HEK293 (cell line): ENCODE measurements around the gene MRPL18.

Source experiments
- ZNF146 ChIP-seq: fragments of 450-650 bp; formaldehyde crosslinking; IDR thresholded peaks from 2 replicates; pipeline ENCODE4 v1.5.1; 2016; ENCODE audit warnings: missing biosample characterization, missing genetic modification characterization
- ZNF555 ChIP-seq: fragments of 450-650 bp; formaldehyde crosslinking; conservative IDR thresholded peaks from 2 replicates; pipeline ENCODE4 v1.5.1; 2017; ENCODE audit warnings: missing biosample characterization, mild to moderate bottlenecking, missing genetic modification characterization, inconsistent platforms

DNA sequence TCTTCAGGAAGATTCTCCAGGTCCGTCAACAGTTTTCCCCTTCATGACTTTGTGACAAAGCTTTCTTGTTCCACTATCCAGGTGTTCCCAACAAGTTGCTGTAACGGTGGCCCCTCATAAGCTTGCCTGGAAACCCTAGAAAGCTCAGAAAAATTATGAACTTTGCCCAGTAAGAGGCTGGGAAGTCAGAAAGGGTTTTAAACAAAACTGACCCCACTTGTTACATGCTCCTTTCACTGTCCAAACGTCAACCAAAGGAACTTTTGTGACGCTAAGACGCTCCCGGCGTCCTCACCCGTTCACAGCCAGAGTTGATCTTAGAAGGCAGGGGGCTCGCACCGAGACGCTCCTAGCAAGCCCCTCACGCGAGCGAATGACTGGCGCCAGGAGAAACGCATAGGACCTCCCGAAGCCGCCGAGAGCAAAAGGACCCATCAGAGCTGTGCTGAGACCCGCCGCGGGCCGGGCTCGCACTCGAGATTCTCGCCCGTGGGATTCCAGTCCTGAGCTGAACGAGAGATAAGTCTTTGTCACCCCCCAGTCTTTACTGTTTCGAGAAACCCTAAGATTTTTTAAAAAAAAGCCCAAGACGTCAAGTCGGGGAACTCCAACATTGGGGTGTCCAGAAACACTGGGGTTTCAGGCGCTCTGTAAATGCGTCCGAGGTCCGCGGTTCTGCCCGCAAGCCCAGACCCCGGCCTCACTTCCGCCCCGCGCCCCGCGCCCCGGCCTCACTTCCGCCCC, 29.0 kb upstream of the MRPL18 start:
- TF ChIP-seq ZNF146 (tag by site-specific recombination): no peak
- TF ChIP-seq ZNF555: no peak
